HPDE6-E6E7 (cell line): ENCODE results near the gene KNDC1.
"Not testable (repeated sequence)": the region's sequence is repeated elsewhere in the genome, so short reads cannot be mapped to it uniquely, and the experiment has no call there.

Source experiments
- DNase-seq: peaks from one replicate; pipeline ENCODE4 v3.0.0; 2011; ENCODE audit warnings: missing footprints; ENCODE audit errors: extremely low spot score

Gene KNDC1

DNA sequence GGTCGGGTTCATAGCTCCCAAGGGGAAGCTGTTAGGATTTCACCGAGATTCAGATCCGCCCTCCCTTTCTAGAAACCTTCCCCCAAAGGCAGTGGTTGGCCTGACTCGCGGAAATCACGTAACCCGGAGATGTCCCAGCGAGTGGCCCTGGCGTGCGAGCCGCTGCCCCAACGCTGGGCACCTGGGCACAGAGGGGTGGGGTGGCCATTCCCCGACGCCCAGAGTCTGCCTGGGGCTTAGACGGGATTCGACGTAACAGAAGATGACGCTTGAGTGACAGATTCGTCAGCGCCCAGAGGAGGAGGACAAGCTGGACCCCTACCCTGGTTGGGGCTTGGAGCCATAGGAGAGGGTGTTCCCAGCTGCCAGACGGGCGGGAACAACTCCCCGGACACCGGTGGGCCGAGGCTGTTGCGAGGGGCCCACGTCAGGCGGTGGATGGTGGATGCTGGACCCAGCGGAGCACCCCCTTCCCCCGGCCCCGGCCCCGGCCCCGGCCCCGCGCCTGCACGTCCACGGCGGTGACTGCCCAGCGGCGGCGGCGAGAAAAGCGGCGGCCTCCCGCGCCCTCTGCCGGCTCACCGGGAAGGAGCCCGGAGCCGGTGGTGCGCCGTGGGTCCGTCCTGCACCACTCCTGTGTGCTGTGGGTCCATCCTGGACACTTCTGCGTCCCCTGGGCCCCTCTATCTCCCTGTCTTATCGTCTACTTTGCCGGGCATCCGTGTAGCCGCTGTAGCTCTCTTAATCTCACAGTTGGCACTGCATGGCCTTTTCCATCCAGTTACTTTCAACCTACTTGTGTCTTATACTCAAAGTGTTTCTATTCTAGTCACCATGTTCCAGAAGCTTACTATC, 35.4 kb upstream of the KNDC1 start:
- DNase-seq, result no peak

DNA sequence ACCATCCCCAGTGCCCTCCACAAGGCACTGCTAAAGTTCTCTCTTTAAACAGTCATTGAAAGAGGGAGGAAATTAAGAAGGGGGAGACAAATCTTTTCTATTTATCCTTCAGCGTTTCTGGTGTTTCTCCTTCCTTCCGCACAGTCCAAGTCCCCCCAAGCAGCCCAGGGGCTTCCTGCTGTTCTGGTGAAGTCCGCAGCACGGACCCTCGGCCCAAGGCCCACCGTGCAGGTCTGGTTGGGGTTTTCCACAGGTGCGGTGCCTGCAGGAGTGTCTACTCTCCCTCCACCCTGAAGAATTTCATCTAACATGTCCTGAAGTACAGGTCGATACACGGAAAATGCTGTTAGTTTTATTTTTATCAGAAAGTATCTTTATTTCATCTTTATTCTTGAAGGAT, 34.1 kb upstream of the KNDC1 start:
- DNase-seq, result no peak

DNA sequence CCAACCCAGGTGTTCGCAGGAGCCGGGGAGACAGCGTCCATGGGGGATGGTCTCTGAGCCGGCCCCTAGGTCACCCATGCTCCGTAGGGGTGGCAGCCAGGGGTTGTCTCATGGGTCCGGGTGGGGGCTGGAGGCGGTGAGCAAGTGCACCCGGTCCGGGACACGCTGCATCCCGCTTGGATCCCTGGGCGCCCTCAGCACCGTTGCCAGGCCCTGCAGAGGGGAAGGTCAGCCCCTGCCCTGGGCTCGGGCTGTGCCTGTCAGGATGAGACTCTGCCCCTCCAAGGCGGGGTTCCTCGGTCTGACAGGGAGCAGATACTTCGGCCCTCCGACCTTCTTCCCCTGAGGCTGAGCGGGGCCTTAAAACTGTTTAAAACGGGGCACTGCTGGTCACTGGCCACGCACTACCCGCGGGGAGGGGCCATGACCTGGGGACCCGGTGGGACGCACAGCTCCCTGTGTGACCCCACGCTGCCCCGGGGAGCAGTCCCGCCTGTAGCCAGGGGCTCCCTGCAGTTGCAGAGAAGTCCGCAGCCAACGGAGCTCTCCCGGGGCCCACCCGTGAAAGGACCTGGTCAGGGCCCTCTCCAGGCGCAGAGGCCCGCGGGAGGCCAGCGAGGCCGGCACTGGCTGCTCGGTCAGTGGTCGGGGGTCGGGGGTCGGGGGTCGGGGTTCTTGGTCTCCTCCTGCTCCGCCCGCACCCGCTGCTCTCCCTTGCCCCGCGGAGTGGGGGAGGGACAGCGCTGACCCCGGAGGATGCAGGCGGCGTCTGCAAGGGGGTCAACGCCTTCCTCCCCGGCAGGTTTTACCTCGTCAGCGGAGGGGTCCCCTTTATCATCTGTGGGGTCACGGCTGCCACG, 33.4 kb upstream of the KNDC1 start:
- DNase-seq, result no peak

DNA sequence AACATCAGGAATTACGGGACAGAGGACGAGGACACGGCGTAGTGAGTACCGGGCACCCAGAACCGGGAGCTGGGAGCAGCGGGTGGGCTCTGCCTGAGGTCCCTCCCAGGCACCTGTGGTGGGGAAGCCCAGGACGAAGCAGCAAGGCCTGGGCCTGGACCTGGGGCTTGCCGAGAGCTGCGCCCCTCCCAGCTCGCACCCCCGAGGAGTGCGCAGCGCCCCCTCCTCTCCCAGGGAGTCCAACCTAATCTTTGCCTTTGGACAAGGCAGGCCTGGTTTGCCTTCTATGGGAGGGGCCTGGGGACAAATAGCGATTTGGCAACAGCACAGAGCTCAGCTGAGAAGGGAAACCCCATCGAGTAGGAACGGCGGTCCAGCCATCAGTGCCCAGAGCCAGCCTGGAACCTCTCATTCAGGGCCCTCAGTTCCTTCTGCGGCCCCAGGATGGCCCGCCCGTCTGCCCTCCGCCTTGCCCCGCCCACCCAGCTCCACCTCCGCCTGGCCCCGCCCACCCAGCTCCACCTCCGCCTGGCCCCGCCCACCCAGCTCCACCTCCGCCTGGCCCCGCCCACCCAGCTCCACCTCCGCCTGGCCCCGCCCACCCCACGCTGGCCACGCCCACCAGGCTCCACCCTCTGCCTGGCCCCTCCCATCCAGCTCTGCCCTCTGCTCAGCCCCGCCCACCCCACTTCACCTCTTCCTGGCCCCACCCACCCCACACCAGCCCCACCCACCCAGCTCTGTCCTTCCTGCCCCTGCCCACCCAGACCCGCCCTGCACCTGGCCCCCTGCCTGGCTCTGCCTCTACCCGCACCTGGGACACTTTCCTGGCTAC, 32.5 kb upstream of the KNDC1 start:
- no peak for DNase-seq

DNA sequence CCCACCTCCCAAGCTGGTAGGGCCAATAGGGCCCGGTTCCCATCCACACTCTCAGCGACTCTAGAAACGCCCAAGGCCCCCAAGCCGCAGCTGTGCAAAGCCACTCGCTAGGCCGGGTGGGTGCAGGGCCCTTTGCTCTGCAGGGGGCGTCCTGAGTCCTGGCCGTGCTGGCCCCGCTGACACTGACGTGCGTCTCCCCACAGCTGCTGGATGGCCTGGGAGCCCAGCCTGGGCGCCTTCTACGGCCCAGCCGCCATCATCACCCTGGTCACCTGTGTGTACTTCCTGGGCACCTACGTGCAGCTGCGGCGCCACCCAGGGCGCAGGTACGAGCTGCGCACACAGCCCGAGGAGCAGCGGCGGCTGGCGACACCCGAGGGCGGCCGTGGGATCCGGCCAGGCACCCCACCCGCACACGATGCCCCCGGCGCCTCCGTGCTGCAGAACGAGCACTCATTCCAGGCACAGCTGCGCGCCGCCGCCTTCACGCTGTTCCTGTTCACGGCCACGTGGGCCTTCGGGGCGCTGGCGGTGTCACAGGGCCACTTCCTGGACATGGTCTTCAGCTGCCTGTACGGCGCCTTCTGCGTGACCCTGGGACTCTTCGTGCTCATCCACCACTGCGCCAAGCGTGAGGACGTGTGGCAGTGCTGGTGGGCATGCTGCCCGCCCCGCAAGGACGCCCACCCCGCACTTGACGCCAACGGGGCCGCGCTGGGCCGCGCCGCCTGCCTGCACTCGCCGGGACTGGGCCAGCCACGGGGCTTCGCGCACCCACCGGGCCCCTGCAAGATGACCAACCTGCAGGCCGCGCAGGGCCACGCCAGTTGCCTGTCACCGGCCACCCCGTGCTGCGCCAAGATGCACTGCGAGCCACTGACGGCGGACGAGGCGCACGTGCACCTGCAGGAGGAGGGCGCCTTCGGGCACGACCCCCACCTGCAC, 31.6 kb upstream of the KNDC1 start:
- no peak for DNase-seq

DNA sequence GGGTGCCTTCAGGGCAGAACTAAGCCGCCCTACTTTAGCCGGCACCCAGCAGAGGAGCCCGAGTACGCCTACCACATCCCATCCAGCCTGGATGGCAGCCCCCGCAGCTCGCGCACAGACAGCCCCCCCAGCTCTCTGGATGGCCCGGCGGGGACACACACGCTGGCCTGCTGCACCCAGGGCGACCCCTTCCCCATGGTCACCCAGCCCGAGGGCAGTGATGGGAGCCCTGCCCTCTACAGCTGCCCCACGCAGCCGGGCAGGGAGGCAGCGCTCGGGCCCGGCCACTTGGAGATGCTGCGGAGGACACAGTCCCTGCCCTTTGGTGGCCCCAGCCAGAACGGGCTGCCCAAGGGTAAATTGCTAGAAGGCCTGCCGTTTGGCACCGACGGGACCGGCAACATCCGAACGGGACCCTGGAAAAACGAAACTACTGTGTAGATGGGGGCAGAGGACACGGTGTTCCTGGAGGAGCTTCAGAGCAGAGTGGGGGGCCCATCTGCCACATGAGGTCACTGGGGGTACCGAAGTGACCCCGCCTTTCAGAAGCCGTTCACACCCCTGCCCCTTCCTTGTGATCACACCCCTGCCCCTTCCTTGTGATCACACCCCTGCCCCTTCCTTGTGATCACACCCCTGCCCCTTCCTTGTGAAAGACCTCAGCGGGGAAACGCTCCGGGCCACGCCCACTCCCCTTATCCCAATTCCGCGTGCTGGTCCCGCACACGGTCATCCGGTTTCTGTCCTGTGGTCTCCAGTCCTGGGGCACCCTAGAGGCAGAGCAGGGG, 30.8 kb upstream of the KNDC1 start:
- no peak for DNase-seq

DNA sequence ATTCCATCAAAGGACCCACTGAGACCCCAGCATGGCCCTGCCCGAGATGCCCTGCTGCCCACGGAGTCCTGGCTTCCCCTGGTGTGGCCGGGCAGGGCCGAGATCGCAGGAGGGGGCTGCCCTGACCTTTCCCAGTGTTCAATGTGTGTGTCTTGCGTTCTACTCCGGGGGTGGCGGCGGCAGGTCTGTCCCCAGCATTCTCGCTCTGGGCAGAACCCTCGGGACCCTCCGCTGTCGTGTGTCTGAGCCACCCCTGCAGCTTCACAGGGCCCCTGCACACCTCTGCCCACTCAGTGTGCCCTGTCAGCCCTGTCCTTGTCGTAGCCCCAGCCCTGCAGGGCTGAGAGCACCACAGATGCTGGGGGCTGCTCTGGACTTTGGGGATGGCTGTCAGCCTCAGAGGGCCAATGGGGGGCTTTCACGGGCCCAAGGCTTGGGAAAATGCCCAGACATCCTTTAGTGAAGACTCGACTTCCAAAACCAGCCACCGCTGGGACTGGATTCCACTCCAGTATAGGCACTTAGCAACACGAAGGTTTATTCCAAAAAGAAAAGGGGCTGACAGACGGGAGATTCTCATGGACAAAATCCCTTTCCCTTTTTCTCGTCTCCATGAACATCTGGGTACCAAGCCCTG, 30.0 kb upstream of the KNDC1 start:
- DNase-seq, result no peak

DNA sequence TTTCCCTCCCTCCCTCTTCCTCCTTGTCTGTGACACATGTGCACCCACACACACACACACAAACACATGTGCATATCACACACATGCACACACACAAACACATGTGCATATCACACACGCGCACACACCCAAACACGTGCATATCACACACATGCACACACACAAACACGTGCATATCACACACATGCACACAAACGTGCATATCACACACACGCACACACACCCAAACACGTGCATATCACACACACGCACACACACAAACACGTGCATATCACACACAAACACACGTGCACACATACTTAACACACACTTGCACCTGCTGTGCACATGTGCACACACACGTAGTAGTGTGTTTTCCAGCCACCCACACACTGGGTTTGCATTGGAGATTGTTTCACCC, 29.4 kb upstream of the KNDC1 start:
- no peak for DNase-seq

DNA sequence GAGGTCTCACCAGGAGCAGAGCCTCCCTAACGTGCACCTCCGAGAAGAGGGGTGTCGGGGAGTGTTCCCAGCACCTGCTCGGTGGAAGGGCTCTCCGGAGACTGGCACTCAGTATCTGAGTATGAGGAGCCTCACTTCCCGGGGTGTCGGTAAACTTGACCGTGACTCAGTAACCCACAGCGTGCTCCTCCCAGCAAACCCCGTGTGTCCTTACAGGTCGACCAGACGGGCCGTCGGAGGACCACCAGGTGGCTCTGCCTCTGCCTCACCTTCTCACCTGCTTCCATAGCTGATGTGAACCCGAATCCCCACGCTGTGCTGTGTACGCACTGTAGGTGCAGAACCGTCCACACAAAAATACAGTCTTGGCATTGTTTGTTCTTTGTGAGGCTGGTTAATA, 29.0 kb upstream of the KNDC1 start:
- DNase-seq, result no peak

DNA sequence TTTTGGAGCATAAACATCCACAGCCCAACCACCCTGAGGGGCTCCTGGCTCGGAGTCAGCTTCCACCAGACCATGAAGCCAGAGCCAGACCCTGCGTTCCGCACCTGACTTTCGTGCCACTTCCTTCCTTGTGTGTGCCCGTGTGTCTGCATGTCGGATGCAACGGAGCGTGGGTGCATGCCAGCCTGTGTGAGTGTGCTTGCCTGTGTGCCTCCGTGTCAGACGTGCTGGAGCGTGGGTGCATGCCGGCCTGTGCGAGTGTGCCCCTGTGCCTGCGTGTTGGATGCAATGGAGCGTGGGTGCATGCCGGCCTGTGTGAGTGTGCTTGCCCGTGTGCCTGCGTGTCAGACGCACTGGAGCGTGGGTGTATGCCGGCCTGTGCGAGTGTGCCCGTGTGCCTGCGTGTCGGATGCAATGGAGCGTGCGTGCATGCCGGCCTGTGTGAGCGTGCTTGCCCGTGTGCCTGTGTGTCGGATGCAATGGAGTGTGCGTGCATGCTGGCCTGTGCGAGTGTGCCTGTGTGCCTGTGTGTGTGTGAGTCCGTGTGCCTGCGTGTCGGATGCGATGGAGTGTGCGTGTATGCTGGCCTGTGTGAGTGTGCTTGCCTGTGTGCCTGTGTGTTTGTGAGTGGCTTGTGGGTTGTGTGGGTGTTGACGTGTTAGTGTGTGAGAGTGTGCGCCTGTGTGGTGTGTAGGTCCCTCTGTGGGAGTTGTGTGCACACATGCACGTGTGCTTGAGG, 28.1 kb upstream of the KNDC1 start:
- no peak for DNase-seq

DNA sequence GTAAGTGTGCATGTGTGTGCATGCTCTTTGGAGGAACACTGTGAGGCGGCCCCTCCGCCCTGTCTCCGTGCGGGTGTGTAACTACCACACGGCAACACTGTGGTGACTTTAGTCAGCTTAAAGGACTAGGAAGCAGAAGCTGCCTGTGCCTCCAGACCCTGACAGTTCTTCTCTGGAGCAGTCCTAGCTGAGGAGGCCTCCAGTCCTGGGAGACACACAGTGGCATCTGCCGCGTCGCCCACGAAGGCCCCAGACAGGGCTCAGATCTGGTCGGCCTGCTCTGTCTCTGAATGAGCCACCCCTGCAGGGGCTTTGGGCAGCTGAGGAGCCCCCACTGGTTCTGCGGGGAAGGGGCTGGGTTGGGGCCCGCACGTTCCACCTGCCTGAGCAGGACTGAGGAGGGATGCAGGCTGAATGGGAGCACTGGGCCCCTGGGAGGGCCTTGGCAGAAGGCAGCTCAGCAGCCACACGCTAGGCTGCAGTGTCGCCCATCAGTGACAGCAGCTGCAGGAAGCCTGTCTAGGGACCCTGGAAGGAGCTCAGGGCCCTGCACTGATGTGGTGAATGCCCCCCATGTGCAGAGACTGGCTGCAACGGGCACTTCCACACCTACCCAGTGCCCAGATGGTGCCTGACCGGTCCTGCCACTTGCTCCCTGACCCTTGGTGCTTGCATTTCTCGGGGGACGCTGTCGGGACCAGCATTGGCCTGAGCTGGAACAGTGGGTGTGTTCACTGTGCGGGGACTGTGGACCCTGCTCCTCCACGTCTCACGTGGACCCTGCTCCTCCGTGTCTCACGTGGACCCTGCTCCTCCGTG, 27.3 kb upstream of the KNDC1 start:
- DNase-seq, result no peak

DNA sequence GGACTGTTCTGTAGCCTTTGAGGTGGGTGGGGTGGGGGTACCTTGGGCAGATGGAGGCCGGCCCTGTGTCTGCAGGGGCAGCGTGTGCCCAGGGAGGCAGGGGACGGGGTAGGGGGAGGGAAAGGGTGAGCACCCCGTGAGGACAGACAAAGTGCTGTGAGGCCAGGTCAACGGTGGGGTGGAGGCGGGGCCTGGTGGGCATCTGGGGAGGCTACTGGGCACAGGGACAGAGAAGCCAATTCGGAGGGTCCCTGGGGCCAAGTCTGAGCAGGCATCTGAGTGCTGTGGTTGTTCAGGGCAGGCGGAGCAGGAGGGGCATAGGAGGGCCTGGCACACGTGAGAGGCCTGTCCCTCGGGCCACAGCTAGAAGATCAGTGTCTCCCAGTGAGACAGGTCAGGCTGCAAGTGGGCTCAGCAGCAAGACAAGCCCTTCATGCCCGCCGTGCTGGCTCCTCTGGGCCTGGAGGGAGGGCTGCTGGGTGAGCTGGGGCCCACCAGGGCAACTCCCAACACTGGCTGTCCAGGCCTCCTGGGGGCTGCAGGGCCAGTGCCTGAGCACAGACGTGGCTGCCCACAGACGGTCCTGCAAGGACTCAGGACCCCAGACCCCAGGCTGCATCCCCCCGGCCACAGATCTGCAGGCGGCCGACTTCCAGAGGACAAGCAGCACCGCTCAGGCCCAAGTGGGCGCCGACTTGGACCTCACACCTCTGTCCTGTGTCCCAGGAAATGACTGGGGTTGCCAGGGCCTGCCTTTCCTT, 26.4 kb upstream of the KNDC1 start:
- DNase-seq, result no peak

DNA sequence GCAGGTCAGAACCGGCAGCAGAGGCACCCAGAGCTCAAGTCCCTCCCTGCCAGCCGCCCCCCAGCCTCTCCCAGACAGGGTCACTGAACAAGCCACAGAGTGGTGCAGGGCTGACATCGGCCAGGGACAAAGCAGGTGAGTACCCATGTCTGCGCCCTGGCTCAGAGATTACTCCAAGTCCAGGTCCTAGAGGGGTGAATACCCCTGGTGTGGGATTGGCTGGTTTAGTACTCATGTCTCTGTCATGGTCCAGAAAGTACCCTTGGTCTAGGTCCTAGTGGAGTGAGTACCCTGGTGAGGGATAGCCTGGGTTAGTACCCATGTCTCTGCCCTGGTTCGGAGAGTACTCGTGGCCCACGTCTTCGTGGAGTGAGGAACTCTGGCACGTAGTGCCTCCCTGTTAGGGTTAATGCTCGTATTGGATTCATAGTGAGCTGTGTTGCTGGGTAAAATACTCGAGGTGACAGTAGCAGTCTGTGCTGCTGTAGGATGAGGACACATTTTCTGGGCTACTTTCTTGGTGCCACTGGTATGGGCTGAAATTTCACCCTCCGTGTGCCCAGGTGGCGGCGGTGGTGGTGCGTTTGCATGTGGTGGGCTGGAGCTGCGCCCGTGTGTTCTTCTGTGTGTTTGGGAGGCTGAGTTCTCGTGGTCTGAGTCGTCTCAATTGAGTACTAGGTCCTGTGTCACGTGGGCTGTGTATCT, 25.5 kb upstream of the KNDC1 start:
- DNase-seq, result no peak

DNA sequence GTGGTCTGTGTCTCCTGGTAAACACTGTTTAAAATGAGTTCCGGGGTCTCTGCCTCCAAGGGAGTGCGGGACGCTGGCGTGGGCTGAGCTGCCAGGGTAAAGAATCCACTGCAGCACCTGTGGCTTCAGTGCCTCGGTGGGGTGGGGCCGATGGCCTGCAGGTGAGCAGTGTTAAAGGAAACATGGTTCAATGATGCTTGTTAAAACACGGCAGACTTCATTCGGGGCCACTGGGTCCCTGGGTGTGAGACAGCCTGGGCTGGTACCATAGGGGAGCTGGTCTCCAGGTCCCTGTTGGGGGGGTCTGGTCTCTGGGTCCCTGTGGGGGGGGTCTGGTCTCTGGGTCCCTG, 24.9 kb upstream of the KNDC1 start:
- no peak for DNase-seq

DNA sequence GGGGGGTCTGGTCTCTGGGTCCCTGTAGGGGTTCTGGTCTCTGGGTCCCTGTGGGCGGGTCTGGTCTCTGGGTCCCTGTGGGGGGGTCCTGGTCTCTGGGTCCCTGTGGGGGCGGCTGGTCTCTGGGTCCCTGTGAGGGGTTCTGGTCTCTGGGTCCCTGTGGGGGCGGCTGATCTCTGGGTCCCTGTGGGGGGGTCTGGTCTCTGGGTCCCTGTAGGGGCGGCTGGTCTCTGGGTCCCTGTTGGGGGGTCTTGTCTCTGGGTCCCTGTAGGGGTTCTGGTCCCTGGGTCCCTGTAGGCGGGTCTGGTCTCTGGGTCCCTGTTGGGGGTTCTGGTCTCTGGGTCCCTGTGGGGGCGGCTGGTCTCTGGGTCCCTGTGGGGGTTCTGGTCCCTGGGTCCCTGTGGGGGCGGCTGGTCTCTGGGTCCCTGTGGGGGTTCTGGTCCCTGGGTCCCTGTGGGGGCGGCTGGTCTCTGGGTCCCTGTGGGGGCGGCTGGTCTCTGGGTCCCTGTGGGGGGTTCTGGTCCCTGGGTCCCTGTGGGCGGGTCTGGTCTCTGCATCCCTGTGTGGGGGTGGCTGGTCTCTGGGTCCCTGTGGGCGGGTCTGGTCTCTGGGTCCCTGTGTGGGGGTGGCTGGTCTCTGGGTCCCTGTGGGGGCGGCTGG, 22.4 kb upstream of the KNDC1 start:
- DNase-seq, result not testable (repeated sequence)

DNA sequence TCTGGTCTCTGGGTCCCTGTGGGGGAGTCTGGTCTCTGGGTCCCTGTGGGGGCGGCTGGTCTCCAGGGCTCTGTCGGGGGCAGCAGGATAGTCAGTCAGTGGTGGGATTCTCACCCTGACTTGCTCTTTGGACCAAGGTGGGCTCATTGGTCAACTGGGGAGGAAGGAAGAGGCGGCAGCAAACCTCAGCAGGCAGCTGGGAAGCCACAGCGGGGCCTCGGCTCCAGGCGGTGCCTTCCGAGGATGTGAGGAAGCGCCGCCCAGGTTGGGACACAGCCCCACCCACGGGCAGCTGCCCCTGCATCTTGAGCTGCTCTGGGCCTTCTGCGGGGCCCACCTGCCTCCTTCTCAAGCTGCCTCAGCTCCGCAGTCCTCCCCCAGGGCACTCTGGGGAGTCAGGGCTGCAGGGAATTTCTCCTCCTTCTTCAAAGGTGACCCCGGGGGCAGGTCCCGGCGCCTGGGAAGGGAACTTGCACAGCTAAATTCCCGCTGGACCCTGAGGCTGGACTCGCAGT, 20.4 kb upstream of the KNDC1 start:
- no peak for DNase-seq
